Forelimb muscle (tissue), 1 donor: Measurements from ENCODE around the gene MCTP1. TPM values are rescaled to one million over a fixed set of nuclear protein-coding genes. Genes with fewer than 3 reads are reported as not detected.

Experiments used
- DNase-seq: peaks from one replicate; pipeline ENCODE4 v3.0.0-alpha.2; 2013; ENCODE audit warnings: low read depth
- polyA plus RNA-seq: library from polyadenylated mRNA; unstranded; fragments of 120-200 nt; gene quantifications from one replicate; pipeline ENCODE4 v1.2.1, GENCODE V29; 2013; ENCODE audit not compliant: insufficient read length

Gene MCTP1
- polyA plus RNA-seq, 1 donor, result 7.2 TPM

DNA sequence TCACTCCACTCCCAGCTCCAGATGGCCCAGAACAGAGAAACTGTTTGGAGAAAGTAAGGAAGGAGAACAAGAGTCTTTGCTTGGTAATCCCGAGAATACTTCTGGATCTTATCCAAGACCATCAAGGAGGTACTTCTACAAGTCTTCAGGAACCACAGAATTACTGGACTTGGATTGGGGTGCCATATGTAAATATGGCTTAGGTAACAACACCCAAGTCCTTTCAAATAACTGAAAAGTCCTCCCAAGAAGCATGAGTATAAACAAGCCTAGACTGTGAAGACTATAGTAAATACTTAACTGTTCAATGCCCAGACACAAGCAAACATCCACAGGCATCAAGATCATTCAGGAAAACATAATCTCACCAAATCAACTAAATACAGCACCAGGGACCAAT is 170.0 kb downstream of the MCTP1 start:
- no peak for DNase-seq

DNA sequence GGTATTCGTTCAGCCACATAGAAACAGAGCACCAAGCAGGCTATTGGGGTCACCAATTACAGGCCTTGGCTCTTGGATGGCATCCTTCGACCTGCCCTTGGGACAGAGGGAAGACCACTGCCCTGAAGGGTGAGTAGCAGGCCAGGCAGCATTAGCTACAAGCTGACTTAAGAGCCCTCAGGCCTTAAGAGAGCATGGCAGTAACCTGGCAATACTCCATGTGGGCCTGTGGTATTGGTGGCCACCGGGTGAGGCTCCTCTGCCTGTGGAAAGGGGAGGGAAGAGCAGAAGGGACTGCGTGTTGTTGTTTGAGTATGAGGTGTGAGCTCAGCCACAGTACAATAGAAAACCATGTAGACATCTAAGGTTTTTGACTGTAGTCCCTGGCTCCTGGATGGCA is 170.6 kb downstream of the MCTP1 start:
- DNase-seq, result no peak

DNA sequence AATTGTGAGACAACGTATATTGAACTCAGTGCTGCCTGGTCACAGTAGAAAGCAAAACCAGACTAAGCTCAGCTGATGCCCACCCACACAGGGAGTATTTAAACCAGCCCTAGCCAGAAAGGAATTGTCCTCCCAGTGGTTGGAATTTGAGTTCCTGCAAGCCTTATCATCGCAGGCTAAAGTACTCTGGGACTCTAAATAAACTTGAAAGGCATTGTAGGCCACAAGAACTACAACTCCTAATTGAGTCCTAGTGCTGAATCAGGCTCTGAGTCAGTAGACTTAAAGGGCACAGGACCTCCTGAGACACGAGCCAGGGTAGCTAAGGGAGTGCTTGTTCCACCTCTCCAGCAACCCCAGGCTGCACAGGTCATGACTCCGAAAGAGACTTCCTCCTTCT is 171.4 kb downstream of the MCTP1 start:
- no peak for DNase-seq

DNA sequence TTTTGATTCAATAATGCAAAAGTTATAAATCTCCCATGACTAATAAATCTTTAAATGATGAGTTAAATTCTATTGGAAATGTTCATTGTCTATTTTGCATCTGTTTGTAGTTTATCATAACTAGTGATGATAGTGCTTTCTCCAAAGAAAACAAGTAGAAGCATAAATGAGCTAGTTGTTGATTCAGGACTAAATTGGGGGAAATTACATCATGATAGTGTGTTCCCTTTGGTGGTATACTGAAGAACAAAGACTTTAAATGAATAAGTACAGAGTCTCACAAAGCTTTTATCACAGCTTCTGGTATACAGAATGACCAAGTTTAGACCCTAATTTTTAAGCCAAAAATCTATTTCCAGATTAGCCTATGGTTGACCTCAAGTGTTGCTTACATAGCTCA is 173.8 kb downstream of the MCTP1 start:
- no peak for DNase-seq

DNA sequence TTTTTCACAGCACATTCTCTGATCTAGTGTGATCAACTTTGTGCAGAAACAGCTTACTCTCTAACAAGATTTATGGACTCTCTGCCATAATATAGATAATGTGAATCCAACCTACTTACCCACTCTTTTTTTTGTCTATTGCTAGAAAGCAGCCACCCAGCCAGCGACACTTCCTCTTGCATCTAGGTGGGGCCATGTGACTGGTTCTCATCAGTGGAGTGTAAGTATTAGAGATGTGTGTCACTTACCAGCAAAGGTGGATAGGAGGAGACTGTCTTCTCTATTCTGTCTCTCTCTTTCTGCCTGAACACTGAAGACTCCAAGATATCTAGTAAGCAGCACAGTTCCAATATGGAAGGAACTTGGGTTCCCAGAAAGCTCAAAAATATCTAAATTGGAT is 174.8 kb downstream of the MCTP1 start:
- DNase-seq, result no peak

DNA sequence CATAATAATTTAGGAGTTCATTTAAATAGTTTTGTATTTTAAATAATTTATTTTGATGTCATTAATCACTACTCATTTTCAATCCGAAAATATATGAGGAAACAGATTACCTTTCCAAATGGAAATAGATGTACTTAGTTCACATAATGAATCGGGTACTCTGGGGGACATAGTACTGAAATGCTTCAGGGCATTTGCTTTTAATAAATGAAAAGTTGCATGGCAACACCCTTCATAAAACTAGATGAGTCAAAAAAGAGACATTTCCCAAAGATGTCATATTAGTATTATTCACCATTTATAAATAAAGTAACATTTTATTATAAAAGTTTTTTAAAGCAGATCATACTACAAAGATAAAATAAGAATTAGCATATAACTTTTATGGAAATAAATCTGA is 177.8 kb downstream of the MCTP1 start:
- DNase-seq, result no peak

DNA sequence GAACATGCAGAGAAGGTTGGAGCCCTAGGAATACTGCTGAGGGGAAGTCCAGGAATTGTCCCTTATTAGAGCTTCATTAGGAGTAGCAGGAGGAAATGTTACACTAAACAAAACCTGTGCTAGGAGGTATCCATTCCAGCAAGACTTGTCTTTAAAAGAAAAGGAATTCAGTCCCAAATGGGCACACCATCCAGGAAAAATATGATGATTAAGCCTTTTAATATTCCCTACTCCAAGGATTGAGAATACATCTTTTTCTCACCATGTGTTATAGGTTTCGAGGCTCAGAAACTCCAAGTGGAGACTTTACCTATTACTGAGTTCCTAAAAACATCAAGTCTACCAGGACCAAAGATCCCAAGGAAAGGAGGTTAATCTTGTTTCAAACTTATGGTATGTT is 179.3 kb downstream of the MCTP1 start:
- DNase-seq, result no peak

DNA sequence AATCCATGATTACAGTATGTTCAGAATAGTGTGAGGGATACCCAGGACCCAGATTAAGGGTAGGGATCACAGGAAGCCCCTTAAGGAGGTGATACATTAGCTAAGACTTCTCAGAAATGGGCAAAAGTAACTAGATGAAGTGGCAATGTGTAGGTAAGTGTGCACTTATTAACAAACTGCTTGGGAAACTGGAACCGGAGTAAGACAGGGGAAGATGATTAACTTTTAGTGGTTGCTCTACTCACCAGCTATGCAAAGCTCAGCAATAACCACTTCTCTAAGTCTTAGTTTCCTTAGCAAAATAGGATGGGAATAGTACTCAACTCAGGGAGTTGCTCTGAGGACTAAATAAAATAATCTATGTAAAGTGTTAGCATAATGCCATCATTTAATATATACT is 182.2 kb downstream of the MCTP1 start:
- DNase-seq, result no peak

DNA sequence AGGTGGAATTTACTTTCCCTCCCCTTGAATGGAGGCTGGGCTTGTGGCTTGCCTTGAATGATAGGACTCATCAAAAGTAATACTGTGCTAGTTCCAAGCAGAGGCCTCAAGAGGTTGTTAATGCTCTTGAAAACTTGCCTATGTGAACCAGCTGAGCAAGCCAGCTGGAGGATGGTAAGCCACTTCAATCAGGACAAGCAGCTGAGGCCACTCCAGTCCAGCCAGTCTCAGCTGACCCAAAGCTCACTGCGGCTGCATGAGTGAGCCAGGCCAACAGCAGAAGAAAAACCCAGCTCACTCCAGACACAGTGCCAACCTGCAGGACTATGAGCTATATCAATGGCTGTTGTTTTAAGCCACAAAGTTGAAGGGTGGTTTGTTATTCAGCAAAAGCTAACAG is 182.8 kb downstream of the MCTP1 start:
- DNase-seq, result no peak

DNA sequence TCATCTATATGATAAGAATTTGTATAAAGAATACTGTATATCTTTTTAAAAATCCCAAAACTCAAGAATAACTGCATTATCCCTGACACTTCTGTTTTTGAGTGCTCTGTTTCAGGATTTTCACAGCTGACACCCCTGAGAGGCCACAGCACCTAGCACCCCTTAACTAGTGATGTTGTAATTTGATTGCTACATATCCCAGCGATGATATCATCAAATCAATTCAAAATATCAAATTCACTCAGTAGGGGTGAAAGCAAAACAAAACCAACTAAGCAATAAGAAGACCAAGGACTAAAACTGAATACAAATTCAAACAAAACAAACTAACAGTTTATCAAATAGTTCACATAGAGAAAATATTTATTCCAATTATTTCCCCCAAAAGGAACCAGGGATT is 184.3 kb downstream of the MCTP1 start:
- DNase-seq, result no peak

DNA sequence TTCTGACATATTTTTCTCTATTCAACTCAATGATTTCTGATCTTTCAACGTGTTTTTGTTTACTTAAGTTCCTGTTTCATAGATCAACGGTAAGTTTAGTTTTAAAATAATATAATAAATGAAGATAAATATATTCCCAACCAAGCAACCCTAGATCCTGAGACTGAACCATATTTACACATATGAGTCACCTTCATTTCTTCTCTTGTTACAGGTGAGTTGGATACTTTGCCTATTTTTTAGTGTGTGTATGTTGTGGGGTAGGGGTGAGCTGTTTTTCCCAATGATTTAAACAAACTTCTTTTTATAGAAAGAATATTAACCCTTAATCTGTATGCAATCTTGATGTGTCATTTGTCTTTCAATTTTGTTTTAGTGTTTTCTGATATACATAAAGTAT is 186.9 kb downstream of the MCTP1 start:
- DNase-seq, result no peak

DNA sequence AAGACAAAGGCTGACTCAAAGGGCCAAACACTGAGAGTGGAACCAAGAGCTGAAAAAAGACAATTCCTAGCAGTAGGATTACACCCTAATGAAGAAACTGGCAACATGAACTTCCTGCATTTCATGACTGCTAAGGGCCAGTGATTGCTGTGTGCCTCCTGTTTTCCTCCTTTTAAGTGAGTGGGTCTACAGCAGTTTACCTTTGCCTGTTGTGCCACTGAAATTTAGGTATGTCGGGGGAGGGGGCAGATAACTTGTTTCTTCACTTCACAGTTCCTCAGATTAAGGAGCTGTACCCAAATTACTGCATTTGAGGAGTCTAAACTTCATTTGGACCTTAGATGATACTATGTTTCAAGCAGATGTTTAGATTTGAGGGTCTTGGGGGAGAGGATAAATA is 191.7 kb downstream of the MCTP1 start:
- DNase-seq, result no peak

DNA sequence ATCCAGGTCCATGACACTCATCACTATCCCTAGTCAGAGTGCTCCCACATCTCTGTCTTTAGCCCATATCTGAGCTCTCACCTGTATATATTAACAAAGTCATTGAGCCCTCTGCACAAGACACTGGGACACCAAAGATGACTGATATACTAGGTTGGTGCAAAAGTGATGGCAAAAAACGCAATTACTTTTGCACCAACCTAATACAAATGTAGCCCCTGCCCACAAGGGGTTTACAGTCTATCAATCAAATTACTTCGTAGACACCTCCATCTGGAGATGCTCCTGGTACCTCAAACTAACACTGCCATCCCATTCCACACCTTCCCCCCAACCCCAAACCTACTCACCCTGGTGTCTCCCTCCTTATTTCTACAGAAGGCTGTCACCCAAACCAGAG is 194.1 kb downstream of the MCTP1 start:
- DNase-seq, result no peak

DNA sequence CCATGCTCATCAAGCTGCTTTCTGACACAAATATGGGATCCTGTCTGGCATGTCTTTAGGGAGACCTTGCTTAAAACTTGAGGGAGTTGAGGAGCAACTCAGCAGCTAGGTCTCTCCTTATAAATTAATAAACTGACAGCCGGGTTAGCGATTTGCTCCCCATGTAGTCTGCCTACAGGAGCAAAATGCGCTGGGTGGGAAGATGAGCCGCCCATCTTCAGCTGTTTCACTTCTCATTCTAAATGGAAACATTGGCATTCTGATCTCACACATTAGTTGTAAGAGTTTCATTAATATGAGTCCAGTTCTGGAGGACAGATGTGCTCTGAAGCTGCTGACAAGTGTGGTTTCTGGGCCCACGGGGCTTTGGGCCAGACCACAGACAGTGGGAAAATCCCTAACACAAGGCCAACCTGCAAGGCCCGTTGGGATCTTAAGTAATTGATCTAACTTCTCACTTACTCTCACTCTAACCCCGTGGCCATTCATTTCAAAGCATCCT is 197.0 kb downstream of the MCTP1 start:
- DNase-seq, result no peak

DNA sequence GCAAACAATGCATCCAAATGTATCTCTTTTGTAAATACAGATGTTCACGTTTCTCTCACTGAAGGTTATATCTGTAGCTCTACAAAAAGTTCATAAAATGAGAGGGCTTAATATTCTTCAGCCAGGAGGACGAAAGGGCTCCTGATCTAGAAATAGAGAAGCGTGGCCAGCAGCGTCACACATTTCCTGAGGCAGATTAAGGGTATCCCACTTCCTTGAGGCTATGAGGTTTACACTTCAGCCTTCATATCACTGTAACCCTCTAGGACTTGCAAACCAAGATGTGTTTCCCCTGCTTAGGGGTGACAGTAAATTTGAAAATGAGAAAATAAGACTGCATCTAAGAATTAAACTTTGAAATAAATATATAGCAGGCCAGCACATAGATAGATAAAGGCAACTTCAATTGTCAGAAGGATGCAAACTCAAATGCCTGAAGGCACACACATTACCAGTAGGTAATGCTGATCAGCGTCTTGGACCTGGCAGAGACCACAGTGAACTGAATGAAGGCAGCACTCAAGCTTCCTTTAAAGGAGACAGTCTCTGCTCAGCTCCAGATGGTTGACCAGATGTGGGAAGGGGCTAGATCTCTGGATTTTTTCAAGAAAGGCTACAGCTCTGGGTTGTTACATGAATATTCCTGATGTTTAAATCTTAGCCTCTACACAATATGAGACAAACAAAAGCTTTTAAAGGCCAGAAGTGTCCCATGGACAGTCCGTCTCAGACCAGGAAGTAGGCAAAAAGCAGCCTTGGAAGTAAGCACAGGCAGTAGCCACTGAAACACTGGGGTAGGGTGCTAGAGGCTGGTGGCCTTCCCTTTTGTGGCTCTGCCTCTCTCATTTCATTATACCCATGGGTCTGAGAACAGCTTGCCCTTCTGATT is 197.7 kb downstream of the MCTP1 start:
- DNase-seq, result no peak

DNA sequence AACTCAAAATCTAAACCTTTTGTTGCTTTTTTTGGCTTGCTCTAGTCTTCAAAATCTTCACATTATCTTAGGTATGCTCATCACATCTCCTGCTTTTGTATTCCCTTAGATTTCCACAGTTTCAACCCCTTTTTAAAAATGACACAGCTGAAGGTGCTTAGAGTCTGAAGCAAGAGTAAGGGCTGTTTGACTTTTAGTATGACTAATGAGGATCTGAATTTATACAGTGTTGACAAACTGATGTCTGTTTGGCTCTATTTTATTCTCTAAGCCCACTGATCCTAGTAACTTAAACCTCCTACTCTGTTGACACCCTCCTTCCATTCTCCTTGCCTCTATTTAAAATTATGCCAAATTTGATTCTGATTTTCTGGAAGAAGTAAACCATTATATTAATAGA is 200.1 kb downstream of the MCTP1 start:
- no peak for DNase-seq

DNA sequence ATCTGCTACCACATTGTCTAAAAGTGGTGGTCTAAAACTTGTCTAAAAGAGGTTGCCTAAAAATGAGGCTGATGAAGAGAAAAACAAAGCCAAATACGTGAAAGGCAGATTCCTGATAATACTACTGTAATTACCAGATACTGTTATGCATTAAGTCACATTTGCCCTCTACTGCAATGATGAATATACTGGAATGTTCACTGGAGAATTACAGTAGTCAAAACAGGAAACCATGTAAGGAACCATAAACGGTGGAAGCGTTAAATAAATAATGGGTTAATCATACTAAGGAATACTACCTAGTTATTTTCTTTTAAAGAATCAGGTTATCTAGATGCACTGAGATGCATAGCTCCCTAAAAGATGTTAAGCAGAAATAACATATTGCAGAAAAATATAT is 201.3 kb downstream of the MCTP1 start:
- DNase-seq, result no peak

DNA sequence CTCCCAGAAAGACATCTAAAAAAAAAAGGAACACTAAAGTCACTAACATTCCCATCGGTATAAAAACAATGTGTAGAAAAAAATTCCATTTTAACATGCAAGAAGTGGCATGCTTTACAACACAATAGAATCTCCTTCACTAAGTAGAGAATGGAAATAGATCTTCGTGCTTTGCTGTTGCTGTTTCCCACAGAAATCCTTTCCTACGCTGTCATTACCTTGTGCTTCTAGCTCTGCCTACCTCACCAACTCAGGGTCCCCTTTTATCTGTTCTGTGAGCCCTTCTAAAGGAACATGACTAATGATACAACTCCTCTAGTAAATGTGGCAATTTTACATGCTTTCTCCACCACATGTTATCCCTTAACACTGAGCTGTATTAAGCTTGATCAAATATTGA is 202.9 kb downstream of the MCTP1 start:
- no peak for DNase-seq

DNA sequence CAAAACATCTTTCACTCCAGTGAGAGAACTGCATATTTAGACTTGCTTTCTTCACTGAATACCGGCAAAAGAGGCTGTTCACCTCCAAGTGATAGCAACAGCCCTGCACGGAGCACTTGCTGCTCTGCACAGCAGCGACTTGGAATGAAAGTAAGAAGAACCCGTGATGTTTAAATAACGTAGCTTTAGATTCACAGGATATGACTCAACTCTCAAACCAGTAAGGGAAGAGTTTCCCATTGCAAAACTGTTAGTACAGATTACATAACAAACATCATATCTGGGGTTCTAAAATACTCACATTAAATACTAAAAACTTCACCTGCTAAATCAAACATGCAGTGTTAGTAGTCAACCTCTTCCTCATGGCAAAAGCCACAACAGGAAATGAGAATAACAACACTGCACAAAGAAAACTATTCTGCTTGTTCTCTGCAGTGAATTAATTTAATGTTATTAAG is 203.4 kb downstream of the MCTP1 start:
- peak; percentile 22 for DNase-seq

DNA sequence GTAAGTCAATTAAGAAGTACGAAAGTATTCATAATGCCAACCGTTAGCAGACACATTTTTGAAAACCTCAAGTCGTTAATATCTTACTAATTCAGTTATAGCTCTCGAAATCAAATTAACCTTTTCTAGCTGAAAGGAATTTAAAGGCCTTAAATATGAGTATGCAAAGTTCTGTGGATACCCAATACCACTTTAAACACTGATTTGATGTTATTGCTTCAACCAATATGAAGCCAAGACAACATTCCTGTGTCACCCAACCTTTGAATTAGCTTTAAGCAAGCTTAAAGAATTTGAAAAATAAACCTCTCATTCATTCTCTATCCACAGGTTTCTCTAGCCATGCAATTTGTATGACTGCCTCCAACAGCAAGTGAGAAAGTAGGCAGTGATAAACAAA is 204.5 kb downstream of the MCTP1 start:
- DNase-seq, result no peak

DNA sequence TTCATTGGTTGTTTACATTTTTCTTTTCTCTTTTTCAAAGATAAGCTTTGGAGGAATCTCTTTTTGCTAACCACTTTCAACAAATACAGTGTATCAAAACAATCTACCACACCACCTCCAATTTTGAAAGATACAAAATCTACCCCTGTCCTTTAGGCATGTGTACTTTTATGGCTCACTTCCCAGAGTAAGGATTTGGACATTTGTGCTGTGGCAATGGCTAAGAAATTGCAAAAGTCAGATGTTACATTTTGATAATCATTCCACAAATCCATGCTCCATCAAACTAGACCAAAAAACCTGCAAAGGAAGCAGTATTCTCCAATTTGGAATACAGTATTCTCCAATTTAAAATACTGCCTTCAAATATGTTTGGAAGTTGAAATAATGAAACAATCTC is 204.9 kb downstream of the MCTP1 start:
- DNase-seq, result no peak

DNA sequence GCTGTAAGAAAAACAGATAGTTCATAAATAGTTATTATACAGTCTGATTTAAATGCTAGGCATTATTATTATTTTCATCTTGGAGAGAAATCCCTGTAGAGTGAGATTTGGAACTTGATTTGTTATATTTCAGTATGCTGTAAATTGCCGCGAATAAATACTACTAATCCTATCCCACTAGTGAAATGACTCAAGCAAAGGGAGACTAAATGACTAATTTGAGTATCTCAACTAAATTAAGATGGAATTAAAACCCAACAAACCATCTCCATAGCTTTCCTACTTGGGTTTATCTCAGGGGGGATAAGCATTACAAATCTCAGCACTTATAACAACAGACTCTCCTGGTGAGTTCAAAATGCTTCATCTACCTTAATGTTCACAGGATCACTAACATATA is 206.0 kb downstream of the MCTP1 start:
- DNase-seq, result no peak

DNA sequence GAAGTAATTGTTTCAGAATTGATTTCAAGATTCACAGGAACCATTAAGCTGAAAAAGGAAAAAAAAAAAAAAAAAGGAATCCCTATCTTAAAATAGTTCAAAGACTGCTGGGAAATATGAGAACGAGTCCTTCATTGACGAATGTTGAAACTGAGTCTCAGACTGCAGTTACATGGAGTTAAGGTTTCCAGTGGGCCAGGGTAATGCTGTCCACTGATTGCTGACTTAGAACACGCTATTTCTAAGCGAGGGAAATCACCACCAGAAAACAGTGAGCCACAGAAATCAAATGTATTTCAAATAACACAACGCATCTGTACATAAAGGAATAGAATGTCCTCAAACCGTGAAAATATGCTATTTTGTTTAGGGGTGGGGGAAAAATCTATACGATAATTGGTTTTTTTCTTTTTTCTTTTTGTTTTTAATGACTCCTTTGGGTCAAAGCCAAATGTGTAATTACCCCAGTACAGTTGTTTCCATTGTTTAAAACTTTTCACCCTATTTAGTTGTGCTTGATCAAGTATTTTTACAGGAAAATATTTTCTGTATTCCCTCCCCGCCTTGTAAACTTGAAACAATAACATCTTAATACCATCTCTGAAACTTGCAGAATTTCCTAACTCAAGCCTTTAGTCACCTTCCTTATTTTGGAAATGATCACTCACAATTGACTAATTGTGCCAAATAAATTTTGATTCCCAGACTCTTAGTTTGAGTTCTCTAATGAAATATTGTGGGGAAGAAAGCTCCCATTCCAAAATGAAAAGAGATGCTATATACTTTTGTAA is 208.3 kb downstream of the MCTP1 start:
- no peak for DNase-seq
